Vagina (tissue), 2 donors: ENCODE measurements around the gene HPX. TPM values are rescaled to one million over a fixed set of nuclear protein-coding genes. Genes with fewer than 3 reads are reported as not detected.

Experiments used
- DNase-seq, 2 donors: peaks; one replicate each; pipeline ENCODE4 v3.0.0-alpha.2; 2017; ENCODE audit errors: extremely low spot score in 2 of 2
- H3K27ac ChIP-seq: fragments of 200-600 bp; sonication (generic); one replicate; pipeline ENCODE4 v1.5.1; 2019
- H3K27me3 ChIP-seq: fragments of 200-600 bp; sonication (generic); one replicate; pipeline ENCODE4 v1.5.1; 2019
- H3K36me3 ChIP-seq, 2 donors: fragments of 200-600 bp; sonication (generic); one replicate each; pipeline ENCODE4 v1.5.1; 2017 to 2019
- H3K4me1 ChIP-seq: fragments of 200-600 bp; sonication (generic); one replicate; pipeline ENCODE4 v1.5.1; 2019
- H3K4me3 ChIP-seq, 2 donors: fragments of 200-600 bp; sonication (generic); 1 replicate in 1 of 2; 2 replicates in 1 of 2; pipeline ENCODE4 v1.5.1; 2016 to 2019
- H3K9me3 ChIP-seq: fragments of 200-600 bp; sonication (generic); one replicate; pipeline ENCODE4 v1.5.1; 2019
- POLR2A ChIP-seq, 2 donors: fragments of 450-650 bp; IDR thresholded peaks; one replicate each; pipeline ENCODE4 v1.6.1; 2017; ENCODE audit warnings: antibody characterized with exemption in 2 of 2, mild to moderate bottlenecking in 2 of 2, moderate library complexity in 2 of 2
- POLR2AphosphoS5 ChIP-seq, 2 donors: sonication (generic); formaldehyde crosslinking; IDR thresholded peaks; one replicate each; pipeline ENCODE4 v1.9.0; 2017; ENCODE audit warnings: antibody characterized with exemption in 2 of 2, mild to moderate bottlenecking in 2 of 2, low read depth in 1 of 2; ENCODE audit not compliant: insufficient read depth in 1 of 2
- intact Hi-C: fragments of 100-400 bp; cut with DNase I; formaldehyde crosslinking; loops from one replicate; pipeline ENCODE4 v1.15.1; 2023
- total RNA-seq: library from RNA; depleted of rRNA; stranded (reverse); fragments of >200 nt; gene quantifications from one replicate; pipeline ENCODE4 v1.2.3, GENCODE V29; 2016
- TF ChIP-seq, protein P1 (sequence below), 3 experiments: fragments of 450-650 bp in 2 of 3; fragments of 200-600 bp in 1 of 3; sonication (generic) in 1 of 3; IDR thresholded peaks; one replicate each; pipeline ENCODE4 v1.5.1; 2017 to 2019; ENCODE audit warnings: antibody characterized with exemption in 3 of 3, mild to moderate bottlenecking in 2 of 3, moderate library complexity in 2 of 3

HPX gene
- total RNA-seq, 1 donor from 2014 or later: 0.98 TPM

DNA sequence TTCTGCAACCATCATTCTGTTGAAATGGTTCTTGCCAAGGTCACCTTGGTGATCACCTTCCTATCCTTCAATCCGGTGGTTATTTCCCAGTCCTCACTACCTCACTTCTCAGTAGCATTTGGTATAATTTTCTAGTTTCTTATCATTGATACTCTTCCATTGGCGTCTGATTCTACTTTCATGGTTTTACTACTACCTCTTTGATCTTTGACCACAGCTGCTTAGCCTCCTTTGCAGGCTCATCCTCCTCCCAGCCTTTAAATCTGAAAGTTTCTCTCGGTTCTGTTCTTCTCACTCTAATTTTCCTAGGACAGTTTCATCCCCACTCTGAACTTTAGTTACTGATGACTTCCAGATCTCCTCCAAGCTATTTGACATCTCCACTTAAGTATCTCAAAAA is 45.5 kb upstream of the HPX start:
- DNase-seq: no peak
- H3K27ac ChIP-seq: no peak overlapping the region
- H3K4me1 ChIP-seq: peaks cover 19% of the 10 kb centered on the region
- H3K4me3 ChIP-seq: no peak overlapping the region
- TF ChIP-seq POLR2A (IDR thresholded peaks at IDR 0.05) (no peak), POLR2AphosphoS5 (IDR thresholded peaks at IDR 0.05; ENCODE audit: insufficient read depth in 1 of 2, low read depth in 1 of 2) (no peak)
- TF ChIP-seq, protein P1, sequence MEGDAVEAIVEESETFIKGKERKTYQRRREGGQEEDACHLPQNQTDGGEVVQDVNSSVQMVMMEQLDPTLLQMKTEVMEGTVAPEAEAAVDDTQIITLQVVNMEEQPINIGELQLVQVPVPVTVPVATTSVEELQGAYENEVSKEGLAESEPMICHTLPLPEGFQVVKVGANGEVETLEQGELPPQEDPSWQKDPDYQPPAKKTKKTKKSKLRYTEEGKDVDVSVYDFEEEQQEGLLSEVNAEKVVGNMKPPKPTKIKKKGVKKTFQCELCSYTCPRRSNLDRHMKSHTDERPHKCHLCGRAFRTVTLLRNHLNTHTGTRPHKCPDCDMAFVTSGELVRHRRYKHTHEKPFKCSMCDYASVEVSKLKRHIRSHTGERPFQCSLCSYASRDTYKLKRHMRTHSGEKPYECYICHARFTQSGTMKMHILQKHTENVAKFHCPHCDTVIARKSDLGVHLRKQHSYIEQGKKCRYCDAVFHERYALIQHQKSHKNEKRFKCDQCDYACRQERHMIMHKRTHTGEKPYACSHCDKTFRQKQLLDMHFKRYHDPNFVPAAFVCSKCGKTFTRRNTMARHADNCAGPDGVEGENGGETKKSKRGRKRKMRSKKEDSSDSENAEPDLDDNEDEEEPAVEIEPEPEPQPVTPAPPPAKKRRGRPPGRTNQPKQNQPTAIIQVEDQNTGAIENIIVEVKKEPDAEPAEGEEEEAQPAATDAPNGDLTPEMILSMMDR (IDR thresholded peaks at IDR 0.05): no peak
- peaks cover 0 to 41% of the 10 kb centered on the region in 2 donors for H3K36me3 ChIP-seq
- intact Hi-C loops: no loop called here
- H3K9me3 ChIP-seq: no peaks in the 10 kb centered on the region
- H3K27me3 ChIP-seq: no peaks in the 10 kb centered on the region

DNA sequence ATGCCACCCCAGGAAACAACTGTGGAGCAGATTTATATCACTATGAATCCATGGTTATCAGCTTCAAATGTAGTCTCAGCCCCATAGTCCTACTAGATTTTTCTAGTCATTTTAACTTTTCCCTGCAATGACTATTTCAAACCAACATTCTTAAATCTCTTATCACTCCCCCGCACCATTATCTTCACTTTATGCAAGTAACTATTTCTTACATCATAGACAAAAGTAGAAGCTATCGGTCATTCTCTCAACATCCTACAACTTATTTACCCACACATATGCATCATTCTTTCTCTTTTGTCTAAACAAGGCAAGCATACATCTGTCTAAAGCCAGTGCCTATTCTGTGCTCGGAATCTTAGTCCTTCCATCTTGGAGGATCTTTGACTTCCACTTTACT is 44.9 kb upstream of the HPX start:
- Histone ChIP-seq H3K9me3 (no peaks in the 10 kb centered on the region), H3K4me3 (no peak overlapping the region), H3K27me3 (no peaks in the 10 kb centered on the region), H3K36me3 (peaks cover 0 to 41% of the 10 kb centered on the region in 2 donors), H3K4me1 (peaks cover 23% of the 10 kb centered on the region), H3K27ac (no peak overlapping the region)
- DNase-seq: no peak
- TF ChIP-seq POLR2AphosphoS5 (IDR thresholded peaks at IDR 0.05; ENCODE audit: insufficient read depth in 1 of 2, low read depth in 1 of 2) (no peak), POLR2A (IDR thresholded peaks at IDR 0.05) (no peak)
- TF ChIP-seq, protein P1 (IDR thresholded peaks at IDR 0.05): no peak
- intact Hi-C loops: no loop called here

DNA sequence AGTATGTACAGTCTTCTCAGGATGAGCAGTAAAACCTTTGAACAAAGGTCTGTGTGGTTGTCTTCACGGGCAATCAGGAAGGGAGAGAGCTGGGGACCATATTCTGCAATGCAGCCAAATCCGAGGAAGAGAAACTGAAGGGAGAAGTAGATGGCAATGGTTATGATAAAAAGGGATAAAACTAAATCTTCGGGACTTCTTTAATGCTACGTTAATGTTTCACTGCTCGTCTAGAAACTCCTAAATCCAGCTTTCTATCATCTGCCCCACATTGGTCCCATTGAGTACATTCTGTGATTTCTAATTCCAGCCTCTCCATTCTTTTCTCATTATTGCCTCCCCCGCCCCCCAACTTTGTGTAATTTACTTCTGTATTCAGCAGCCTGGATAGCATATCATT is 42.2 kb upstream of the HPX start:
- intact Hi-C loops: no loop called here
- Histone ChIP-seq H3K4me3 (no peak overlapping the region), H3K27me3 (no peaks in the 10 kb centered on the region), H3K27ac (peak overlapping the region; percentile 95), H3K4me1 (peaks cover 37% of the 10 kb centered on the region), H3K36me3 (peaks cover 0 to 43% of the 10 kb centered on the region in 2 donors), H3K9me3 (no peaks in the 10 kb centered on the region)
- DNase-seq: no peak
- TF ChIP-seq POLR2AphosphoS5 (IDR thresholded peaks at IDR 0.05; ENCODE audit: insufficient read depth in 1 of 2, low read depth in 1 of 2) (no peak), POLR2A (IDR thresholded peaks at IDR 0.05) (no peak)
- TF ChIP-seq, protein P1 (IDR thresholded peaks at IDR 0.05): no peak

DNA sequence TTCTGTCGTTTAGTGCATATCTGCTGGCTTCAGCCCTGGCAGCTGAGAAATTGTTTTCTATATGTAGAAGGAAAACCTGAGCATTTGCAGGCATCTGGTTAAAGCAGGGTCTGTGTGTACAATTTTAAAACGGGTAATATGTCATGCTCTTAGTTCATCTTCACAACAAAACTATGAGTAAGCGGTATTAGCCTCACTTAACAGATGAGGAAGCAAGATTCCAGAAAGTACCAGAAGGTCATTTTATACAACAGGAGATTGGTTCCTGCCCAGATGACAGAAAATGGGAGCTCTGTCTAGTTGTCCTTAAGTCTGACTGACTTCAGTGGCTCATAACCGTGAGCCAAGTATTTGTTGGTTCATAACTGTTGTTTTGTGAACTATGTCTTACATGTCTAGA is 41.7 kb upstream of the HPX start:
- no peak for DNase-seq
- Histone ChIP-seq H3K27me3 (no peaks in the 10 kb centered on the region), H3K9me3 (no peaks in the 10 kb centered on the region), H3K36me3 (peaks cover 0 to 45% of the 10 kb centered on the region in 2 donors), H3K27ac (peak overlapping the region; percentile 95), H3K4me3 (peak overlapping the region; percentile 66 to 70), H3K4me1 (peaks cover 37% of the 10 kb centered on the region)
- no peak for TF ChIP-seq POLR2AphosphoS5 (IDR thresholded peaks at IDR 0.05; ENCODE audit: insufficient read depth in 1 of 2, low read depth in 1 of 2)
- no peak for TF ChIP-seq POLR2A (IDR thresholded peaks at IDR 0.05)
- TF ChIP-seq, protein P1 (IDR thresholded peaks at IDR 0.05): no peak
- intact Hi-C loops: no loop called here

DNA sequence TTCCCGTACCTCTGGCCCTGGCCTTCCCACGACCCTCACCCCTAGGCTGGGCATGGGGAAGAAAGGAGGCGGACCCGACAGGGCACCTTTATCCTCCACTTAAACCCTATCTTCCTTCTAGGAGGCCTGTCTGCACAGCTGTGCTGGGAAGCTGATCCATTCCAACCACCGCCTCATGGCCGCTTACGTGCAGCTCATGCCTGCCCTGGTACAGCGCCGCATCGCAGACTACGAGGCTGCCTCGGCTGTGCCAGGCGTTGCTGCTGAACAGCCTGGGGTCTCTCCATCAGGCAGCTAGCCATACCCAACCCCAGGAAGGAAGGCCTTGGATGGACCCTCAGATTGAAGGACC is 41.1 kb upstream of the HPX start:
- no peak for DNase-seq
- no peaks in the 10 kb centered on the region for H3K9me3 ChIP-seq
- H3K4me1 ChIP-seq: peaks cover 37% of the 10 kb centered on the region
- H3K27me3 ChIP-seq: no peaks in the 10 kb centered on the region
- TF ChIP-seq POLR2AphosphoS5 (IDR thresholded peaks at IDR 0.05; ENCODE audit: insufficient read depth in 1 of 2, low read depth in 1 of 2): no peak
- TF ChIP-seq, protein P1 (IDR thresholded peaks at IDR 0.05): no peak
- no peak for TF ChIP-seq POLR2A (IDR thresholded peaks at IDR 0.05)
- peak overlapping the region; percentile 95 for H3K27ac ChIP-seq
- peaks cover 0 to 46% of the 10 kb centered on the region in 2 donors for H3K36me3 ChIP-seq
- H3K4me3 ChIP-seq: peak overlapping the region; percentile 66 to 70
- intact Hi-C loops: no loop called here
